ENCODE measurements around the gene TTC39A. TPM values are rescaled to one million over a fixed set of nuclear protein-coding genes. Genes with fewer than 3 reads are reported as not detected.

Gene TTC39A
- polyA plus RNA-seq, 5 donors, result 7.8 to 12.9 (median 10.2) TPM

DNA sequence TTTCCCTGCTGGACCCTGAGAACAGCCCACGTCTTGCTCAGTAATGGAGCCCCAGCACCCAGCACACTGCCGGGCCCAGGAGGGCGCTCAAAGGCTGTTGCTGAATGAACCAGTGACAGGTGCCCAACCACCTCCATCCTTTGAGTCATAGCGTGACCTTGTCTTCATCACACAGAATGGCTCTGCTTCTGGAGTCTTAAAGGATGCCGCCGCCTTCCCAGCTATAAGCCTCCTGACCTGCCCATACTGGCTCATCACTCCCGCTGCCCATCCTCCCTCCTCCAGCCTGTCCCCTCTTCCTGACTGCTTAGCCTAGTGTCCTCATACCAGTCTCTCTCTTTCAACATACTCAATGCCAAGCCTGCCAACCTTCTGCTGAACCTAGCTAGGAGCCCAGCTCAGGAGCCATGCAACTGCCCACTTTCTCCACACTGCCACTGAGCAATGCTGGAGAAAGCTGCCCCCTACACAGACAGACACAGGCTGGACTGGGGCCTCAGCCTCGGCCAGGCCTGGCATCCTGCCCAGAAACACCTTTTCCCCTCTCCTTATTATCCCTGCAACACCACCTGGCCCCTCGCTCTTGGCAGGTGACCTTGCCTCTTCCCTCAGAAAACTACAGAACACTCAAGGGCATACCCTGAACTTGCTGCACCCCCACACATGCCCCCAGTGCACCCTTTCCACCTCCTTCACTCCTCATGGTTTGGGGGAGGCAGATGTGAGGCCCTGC is 14.1 kb downstream of the TTC39A start:
- DNase-seq, result peak in 1 of 2 donors; percentile 21

DNA sequence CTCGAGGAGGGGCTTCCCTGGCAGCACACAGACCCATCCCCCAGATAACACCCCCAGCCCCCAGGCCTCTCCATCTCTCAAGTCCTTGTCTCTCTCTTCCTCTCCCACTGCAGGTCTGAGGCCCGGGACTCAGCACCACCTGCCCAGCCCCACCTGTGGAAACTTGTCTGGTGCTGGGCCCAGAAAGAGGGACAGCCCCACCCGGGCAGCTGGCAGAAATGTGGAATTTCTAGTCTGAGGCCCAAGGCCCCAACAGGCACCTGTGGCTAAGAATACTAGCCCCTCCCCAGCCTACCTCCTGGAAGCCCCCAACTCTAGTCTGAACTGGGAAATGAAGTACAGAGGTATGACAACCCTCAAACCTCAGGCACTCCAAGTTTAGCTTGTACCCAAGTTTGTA is 15.4 kb downstream of the TTC39A start:
- peak in 1 of 2 donors; percentile 23 for DNase-seq

DNA sequence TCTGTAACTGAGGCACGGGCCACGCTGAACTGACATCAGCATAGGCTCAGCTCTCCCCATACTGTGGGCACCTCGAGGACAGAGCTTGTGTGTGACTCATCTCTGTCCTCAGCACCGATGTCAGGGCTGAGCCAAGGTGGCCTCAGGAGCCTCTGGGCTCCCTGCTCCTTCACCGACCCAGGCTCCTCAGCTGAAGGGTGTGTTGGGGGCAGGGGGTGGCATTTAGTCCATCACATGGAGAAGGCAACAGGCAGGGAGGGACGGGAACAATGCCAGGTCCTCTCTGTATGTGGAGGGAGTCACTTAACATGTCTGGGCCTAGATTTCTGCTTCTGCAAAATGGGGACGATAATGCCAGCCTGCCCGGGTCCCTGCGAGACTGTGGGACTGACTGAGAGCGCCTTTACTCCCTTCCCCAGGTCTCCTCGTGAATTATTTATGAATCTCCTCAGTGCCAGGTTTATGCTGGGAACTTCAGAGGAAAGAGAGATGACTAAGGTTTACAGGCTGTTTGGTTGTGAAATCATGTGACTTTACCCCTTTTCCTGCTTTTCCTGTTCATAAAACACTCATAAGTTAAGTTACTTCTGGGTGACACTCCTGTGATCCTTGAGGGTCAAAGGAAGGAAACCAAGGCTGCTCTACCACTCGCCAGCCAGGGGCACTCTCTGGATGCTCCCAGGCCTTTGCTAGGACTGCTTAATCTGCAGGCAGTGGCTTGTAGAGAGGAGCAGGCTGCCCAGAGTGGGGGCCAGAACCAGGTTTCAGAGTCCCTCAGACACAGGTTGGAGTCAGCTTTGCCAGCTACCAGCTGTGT is 16.2 kb downstream of the TTC39A start:
- peak in 1 of 2 donors; percentile 38 for DNase-seq

DNA sequence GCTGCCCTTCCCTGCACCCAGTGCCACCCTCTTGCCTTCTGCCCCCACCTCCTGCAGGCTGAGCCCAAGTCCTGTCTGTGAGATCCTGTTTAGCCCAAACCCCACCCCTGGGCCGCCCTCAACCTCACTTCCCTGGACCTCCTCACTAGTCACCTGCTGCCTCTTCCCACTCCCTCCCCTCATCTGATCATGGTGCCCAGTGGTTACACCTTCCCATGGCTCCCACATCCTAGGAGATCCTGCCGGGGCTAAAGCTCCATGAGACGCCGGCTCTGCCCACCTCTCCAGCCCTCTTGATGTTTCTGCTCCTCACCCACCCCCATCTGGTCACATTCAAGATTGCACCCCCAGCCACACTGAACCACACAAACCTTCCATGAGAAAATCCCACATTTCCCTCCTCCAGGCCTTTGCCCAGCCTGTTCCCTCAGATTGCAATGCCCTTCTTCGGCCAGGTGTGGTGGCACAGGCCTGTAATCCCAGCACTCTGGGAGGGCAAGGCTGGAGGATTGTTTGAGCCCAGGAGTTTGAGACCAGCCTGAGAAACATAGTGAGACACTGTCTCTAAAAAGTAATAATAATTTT is 17.0 kb downstream of the TTC39A start:
- no peak for DNase-seq

DNA sequence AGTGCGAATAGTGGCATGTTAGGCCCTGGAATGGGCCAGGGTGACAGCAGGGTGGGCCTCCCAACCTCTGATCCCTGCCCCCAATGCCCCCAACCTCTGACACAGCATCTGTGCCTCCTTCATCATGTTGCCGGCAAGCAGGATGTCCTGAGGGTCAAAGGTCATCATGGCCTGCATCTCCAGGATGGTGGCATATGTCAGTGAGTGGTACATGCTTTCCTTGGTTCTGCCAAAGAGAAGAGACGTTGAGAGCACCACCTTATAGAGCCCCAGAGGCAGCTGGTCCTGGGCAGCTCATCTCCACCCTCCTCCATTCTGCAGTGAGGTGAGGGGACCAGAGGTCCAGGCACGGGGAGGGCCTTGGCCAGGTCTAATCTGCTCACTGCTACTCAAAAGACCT is 17.6 kb downstream of the TTC39A start:
- DNase-seq, result no peak

DNA sequence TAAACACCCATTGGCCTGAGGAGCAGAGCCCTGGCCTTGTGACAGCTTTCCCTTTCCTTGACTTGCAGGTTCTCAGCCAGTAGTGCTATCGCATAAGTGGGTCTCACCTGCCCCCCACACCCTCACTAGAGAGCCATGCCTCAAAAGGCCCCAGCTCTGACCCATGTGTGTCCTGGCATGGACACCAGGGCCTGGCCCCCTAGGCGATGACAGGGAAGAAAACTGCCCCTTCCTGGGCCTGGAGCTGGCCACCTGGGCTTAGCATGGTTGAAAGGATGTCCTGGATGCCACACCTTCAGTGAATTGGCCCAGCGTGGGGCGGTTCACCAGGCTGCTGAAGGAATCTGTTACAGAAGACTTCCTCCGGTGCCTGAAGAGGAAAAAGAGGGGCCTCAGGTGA is 18.5 kb downstream of the TTC39A start:
- no peak for DNase-seq

DNA sequence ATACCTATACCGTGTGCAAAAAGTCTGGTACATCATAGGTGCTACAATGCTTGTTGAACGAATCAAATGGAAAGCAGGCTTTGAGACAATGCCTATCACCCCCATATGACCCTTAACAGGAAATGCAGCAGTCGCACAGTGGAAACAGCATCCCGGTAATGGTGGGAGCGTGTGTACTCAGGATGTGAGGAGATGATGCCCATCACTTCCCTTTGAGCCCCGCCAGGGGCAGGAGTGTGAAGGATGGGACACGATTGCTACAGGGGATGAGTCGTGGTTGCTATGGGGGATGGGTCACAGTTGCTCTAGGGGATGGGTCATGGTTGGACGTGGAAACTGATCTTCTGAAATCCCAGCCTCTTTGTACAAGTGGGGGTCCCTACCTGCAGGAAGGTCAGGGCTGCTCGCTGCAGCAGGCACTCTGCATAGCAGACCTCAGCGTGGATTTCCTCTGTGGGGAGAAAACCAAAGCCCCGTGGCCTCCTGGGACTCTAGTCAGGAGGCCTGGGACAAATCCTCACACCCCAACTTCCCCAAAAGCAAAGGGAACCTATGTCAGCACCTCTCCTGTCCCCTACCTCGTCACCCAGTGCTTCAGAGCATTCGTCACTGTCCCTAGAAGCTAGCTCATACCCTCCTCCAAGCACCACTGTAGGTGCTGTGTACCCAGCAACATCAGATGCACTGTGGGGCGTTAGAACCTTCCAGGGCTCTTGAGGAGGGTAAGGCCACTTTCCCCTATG is 19.3 kb downstream of the TTC39A start:
- DNase-seq, result no peak

DNA sequence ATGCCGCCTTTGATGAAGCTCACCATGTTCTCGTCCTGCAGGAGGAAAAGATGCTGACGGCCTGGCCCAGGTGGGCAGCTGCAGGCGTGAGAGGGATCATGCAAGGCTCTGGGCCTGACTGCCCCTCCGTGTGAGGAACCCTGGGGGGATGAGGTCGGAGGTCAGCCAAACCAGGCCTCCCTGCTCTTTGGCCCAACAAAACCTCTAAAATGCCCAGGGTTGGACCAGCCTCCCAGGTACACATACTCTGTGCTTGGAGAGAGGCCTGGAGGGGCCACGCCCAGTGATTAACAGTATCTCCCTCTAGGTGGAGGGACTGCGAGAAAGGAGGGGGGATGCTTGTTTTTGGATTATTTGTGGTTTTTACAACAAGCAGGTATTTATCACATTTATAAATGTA is 21.1 kb downstream of the TTC39A start:
- DNase-seq, result no peak

DNA sequence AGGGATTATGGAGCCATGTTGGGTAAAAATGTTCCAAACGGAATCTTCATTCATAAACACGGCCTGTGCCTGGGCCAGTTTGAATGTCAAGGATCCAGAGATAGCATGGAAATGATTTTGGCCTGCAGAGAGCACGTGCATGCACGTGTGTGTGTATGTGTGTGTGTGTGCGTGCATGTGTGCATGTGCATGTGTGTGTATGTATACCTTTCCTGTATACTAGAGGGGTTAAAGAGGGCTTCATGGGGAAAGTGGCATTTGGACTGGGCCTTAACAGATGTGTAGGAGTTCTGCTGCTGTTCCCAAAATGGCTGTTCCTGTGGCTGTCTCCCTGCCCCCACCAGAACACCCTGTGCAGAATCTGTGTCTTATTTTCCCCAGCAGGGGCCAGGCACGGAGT is 21.7 kb downstream of the TTC39A start:
- no peak for DNase-seq

DNA sequence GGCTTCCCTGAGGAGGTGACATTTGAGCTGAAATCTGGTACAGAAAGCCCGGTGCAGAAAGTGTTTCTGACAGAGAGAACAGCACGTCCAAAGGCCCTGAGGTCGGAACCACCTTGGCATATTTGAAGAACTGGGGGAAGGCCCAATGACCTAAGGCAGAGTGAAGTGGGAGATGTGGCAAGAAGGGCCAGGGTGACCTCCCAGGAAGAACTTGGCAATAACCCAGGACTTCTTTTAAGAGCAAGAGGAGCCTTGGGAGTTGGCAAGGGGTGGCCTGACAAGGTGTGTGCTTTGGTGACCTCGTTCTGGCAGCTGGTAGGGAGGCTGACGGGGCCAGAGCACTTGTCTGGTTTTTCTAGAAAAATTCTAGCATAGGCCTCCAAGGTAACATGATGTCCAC is 23.4 kb downstream of the TTC39A start:
- DNase-seq, result no peak

DNA sequence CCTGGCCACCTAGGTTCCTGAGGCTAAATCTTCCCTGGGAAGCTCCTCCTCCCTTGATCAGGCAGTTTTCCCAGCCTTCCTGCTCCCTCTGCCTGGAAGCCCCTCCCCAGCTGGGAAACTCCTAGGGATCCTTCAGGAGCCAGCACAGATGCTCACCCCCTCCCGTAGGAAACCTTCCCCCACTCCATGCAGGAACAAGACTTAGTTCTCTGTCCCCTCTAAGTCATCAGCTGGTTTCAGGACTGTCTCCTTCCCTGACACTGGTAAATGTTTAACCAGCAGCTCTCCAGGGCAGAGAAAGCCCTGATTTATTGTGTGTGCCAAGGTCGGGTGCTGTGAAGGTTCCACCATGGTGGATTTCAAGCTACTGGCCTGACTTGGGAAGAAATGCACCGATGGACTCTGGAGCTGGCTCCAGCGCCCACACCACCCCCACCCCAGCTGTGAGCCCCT is 25.0 kb downstream of the TTC39A start:
- DNase-seq, result no peak

DNA sequence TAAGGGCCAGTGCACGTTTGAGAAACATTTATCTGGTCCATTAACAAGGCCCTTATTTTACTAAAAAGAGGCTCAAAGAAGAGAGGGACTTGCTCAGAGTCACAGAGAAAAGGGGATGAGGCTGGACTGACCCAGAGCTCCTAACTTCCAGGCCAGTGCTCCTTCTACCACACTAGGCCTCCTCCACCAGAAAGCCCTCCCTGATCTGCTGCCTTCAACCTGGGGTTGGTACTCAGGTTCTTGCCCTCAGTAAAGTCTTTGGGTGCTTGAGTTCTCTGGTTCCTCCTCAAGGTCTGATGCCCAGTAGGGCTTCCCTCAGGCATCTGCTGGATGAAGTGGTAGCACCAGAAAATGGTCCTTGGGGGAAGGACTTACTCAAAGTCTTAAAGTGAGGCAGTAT is 26.0 kb downstream of the TTC39A start:
- DNase-seq, result no peak

DNA sequence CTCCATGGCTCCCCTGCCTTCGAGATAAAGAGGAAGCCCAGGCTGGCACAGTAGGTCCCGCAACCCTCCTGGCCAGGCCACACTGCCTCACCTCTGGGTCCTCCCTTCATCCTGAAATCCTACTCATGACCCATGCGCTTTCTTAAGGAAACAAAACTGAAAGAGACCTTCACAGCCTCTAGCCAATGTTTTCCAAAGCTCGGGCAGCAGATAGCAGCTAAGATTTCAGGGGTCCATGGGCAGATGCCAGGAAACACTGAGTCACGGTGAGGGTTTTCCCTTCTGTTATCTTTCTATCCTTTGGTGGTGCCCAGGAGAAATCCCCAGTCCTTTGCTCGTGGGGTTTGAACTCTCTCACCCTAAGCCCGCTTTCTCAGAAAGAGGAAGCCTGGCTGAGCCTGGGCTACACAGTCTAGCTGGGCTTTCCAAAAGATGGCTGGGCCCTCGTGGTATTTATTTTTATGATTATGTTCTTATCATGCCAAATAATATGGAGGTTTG is 26.6 kb downstream of the TTC39A start:
- no peak for DNase-seq

DNA sequence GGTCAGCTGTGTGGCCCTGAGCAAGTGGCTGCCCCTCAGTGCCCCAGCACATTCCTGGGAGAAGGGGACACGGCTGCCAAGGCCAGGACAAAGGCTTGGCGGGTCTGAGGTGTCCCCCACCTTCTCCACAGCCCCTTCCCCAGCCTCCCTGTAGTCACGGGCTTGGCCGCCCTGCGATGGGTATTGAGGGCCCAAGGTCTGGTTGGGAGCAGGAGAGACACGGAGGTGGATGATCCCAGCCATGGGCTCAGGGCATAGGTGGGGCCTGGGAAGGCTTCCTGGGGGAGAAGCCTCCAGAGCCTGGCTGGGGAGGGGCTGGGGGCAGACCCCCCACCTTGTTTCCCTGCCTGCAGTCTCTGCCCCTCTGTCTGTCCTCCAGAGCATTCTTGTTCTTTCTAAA is 27.0 kb downstream of the TTC39A start:
- no peak for DNase-seq

DNA sequence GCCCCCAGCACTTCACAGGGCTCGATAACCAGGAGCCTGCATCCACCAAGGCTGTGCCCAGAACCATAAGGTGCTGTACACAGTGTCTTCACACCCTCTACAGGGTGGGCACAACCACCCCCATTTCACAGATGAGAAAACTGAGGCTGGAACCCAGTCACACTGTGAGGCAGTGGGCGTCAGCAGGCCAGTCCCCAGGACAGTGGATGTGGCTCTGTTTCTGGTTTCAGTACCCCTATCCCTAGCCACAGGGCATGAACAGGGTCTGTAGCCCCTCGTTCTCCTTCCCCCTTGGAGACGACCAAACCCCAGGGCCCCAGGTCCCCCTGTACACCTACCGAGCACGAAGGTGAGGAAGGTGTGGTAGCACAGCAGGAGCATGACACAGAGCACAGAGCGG is 27.6 kb downstream of the TTC39A start:
- no peak for DNase-seq

DNA sequence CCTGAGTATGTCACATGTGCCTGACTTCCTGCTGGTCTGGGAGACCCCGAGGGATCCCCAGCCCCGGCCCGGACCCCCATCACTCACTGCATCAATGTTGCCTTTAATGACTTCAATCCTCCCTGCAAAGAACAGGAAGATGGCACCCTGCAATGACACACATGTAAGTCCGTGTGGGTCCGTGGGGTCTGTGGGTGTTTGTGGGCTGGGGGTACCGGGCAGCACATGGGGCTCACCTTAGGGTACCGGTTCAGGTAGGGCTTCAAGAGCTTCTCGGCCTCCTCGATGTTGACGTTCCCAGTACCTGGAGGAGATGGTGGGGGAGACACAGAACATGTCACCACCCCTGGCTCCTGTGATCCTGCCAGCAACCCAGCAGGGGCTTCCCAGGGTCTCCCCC is 28.1 kb downstream of the TTC39A start:
- no peak for DNase-seq

DNA sequence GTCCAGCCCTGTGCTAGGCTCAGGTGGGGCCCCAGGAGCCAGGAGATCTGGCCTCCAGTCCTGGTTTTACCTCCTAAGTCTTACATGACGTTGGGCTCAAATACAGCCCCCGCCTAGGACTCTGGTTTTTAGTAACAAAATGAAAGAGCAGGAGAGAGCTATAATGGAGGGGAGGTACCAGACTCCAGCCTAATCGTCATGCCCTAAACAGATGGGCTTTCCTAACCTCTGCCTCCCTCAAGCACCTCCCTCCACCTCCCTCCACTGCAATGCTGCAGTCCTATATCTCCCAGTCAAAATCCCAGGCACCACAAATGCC is 28.6 kb downstream of the TTC39A start:
- DNase-seq, result no peak

DNA sequence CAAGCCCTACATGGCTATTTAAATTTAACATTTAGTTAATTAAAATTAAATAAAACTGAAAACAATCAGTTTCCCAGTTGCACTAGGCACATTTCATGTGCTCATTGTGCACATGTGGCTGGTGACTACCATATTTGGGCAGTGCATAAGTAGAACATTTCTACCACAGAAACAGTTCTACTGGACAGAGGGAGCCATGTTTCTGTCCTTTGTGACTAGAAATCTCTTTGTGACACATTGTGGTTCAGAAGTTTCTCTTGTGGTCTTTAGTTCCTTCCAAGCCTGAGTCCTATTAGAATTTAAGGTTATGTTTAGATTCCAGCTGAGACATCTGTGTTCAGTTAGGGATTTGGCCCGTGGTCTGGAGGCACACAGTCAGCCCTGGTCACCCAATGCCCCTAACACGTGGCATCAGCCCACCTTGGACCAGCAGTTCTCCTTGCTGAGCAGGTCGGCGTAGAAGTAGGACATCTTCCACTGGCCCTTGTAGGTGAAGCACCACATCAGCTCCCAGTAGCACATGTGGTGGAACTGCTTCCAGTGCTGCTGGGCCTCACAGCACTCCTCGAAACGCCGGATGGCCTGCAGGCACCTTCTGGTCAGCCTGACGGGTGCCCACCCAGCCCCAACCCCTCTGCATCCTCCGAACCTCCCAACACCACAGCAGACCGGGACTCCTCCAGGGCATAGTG is 29.1 kb downstream of the TTC39A start:
- no peak for DNase-seq

DNA sequence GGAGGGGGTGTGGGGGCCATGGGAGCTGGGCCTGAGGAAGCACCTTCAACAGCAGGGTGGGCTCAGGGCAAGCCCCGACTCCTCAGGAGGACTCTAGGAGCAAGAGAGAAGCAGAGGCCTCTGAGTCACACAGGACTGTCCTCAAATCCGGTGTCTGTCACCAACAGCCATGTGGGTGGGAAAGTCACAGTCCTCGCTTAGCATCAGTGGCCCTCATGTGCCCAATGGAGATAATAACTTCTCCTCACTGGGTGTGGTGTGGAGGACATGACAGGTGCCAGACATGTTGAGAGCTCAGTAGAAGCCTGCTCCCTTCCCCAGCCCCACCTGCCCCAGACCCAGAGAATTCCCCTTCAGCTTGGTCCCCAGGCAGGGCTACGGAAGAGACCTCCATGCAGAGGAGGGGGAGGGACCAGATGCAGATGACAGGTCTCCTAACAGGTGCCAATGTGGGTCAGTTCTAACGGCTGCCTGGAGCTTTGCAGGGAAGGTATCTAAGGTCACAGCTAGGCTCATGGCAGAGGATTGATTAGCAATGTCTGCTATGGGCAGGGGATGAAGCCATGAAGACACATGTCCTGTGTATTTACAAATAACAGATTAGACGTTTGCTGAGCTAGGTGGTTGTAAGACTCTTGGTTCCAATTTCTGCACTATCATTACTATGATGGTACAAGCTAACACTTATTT is 30.2 kb downstream of the TTC39A start:
- DNase-seq, result no peak

DNA sequence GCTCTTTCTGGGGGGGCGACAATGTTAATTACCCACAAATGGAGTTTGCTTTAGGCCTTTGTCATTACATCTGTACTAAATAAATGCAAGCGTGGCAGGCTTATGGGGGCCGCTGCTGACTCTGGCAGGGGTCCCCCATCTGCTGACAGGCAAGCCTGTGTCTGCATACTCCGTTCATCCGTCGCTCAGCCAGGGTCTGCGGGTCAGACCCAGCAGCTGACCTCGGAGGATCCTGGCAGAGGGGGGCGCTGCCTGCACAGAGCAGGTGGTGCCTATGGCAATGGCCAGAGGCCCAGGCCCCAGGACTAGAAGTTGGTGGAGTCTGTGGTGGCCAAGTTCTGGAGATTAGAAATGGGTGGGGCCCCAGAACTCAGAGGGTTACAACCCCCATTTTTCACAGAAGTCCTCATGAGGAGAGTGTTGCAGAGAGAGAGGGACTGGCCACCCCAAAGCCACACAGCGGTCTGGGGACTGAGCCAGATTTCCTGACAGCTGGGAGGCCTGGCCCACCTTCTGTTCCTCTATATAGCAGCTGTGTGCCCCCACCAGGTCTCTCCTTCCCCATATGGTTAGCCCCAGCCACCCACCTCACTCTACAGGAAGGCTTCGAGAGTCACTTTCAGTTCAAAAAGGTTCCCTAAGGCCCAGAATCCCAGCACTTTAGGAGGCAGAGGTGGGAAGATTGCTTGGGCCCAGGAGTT is 31.0 kb downstream of the TTC39A start:
- no peak for DNase-seq
